Stimulated activated naive CD8-positive, alpha-beta T cell treated with anti-CD3 and anti-CD28 coated beads, Interleukin-15, Interleukin-2, amounts not matched to agents 100 ng/mL and 50 ng/mL, for 24 hours (primary cell): ENCODE data around the gene ZNF683.
"Not testable (repeated sequence)": the region's sequence is repeated elsewhere in the genome, so short reads cannot be mapped to it uniquely, and the experiment has no call there.

Experiments used
- H3K27ac Mint-ChIP-seq: one replicate; pipeline ENCODE4 v1.8.0; 2021; ENCODE audit warnings: mild to moderate bottlenecking, mixed read lengths
- H3K27me3 Mint-ChIP-seq: one replicate; pipeline ENCODE4 v1.8.0; 2021; ENCODE audit warnings: mixed read lengths
- H3K36me3 Mint-ChIP-seq: one replicate; pipeline ENCODE4 v1.8.0; 2021; ENCODE audit warnings: low read depth, mixed read lengths
- H3K4me1 Mint-ChIP-seq: one replicate; pipeline ENCODE4 v1.8.0; 2021; ENCODE audit warnings: low read depth, mixed read lengths
- H3K4me3 Mint-ChIP-seq: one replicate; pipeline ENCODE4 v1.8.0; 2021; ENCODE audit warnings: mild to moderate bottlenecking, mixed read lengths
- H3K9me3 Mint-ChIP-seq: one replicate; pipeline ENCODE4 v1.8.0; 2021; ENCODE audit warnings: mixed read lengths

Gene ZNF683

DNA sequence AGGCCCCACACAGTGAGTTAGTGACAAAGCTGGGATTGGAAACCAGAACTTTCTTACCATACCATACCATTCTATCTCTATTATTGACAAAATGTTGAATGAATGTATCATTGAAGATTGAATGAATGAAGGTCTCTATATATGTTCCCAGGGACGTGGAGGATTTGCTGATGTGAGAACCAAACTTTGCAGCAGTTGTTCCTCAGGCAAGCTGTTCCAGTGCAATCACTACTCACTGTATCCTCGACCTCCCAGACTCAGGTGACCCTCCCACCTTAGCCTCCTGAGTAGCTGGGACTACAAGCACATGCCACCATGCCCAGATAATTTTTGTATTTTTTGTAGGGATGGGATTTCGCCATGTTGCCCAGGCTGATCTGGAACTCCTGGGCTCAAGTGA, 26.5 kb upstream of the ZNF683 start:
- Mint-ChIP-seq H3K4me1 (no peaks in the 10 kb centered on the region), H3K27ac (no peak overlapping the region), H3K4me3 (no peak overlapping the region), H3K9me3 (no peaks in the 10 kb centered on the region), H3K36me3 (no peaks in the 10 kb centered on the region), H3K27me3 (peaks cover 13% of the 10 kb centered on the region)

DNA sequence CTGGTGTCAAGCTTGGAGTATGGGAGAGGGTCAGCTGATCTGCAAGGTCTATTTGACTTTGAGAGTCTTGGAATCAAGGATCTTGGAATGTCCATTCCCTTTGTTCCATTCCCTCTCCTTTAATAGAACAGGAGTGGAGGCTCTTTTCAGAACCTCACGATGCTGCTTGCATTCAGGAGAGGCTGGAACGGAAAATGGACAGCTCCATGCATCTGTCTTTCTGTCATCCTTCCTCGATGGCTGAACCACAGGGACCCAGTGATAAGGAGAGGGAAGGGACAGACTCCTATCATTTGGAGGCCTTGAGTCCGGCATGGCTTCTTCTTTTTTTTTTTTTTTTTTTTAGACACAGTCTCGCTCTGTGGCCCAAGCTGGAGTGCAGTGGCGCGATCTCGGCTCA, 23.2 kb upstream of the ZNF683 start:
- Mint-ChIP-seq H3K4me3 (no peak overlapping the region), H3K4me1 (peaks cover 12% of the 10 kb centered on the region), H3K27ac (no peak overlapping the region), H3K9me3 (no peaks in the 10 kb centered on the region), H3K36me3 (no peaks in the 10 kb centered on the region), H3K27me3 (no peaks in the 10 kb centered on the region)

GRCh38 chr1:26391450-26391849, 18.9 kb upstream of the ZNF683 start:
- peak overlapping the region; percentile 29 for H3K27ac Mint-ChIP-seq
- no peak overlapping the region for H3K4me3 Mint-ChIP-seq
- no peaks in the 10 kb centered on the region for H3K9me3 Mint-ChIP-seq
- H3K36me3 Mint-ChIP-seq, result no peaks in the 10 kb centered on the region
- H3K27me3 Mint-ChIP-seq, result no peaks in the 10 kb centered on the region
- peaks cover 42% of the 10 kb centered on the region for H3K4me1 Mint-ChIP-seq

DNA sequence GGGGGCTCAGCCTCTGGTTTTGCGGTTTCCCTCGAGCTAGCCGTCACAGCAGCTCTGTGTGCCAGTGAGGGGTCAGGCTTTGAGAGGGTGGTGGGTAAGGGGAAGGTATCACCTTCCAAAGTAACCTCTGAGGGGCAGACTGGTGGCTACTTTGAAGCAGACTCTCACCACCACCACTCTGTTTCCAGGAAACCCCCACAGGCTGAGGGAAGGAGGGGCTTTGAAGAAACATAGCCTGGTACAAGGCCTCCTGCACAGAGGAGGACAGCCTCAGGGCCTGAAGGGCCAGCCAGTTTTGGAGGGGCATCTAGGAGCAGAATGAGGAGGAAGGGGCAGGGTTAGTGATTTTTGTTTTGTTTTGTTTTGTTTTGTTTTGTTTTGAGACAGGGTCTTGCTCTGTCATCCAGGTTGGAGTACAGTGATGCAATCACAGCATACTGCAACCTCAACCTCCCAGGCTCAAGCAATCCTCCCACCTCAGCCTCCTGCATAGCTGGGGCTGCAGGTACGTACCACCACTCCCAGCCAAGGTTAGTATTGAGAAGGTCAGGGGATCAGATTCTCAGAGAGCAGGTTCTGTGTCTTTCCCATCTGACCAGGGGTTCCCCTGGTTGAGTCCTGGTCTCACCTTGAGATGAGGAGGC, 17.2 kb upstream of the ZNF683 start:
- Mint-ChIP-seq H3K4me3 (no peak overlapping the region), H3K9me3 (no peaks in the 10 kb centered on the region), H3K27ac (peak overlapping the region; percentile 8), H3K27me3 (no peaks in the 10 kb centered on the region), H3K4me1 (peaks cover 58% of the 10 kb centered on the region), H3K36me3 (no peaks in the 10 kb centered on the region)

GRCh38 chr1:26388791-26389445, 16.4 kb upstream of the ZNF683 start:
- H3K4me3 Mint-ChIP-seq, result no peak overlapping the region
- H3K36me3 Mint-ChIP-seq, result no peaks in the 10 kb centered on the region
- H3K9me3 Mint-ChIP-seq, result no peaks in the 10 kb centered on the region
- no peaks in the 10 kb centered on the region for H3K27me3 Mint-ChIP-seq
- peaks cover 66% of the 10 kb centered on the region for H3K4me1 Mint-ChIP-seq
- H3K27ac Mint-ChIP-seq, result peak overlapping the region; percentile 23

- H3K27ac Mint-ChIP-seq, result no peak overlapping the region
Observed at GRCh38 chr1:26387447-26387846, 14.9 kb upstream of the ZNF683 start.

DNA sequence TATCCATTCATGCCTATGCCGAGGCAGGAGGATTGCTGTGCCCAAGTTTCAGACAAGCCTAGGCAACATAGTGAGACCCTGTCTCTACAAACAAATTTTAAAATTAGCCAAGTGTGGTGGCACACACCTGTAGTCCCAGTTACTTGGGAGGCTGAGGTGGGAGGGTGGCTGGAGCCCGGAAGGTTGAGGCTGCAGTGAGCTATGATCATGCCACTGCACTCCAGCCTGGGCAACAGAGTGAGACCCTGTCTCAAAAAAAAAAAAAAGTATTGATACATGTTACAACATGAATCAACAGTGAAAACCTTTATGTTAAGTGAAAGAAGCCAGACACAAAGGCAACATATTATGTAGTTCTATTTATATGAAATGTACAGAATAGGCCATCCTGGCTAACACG, 12.5 kb upstream of the ZNF683 start:
- H3K9me3 Mint-ChIP-seq, H3K36me3 Mint-ChIP-seq, H3K4me3 Mint-ChIP-seq, H3K27me3 Mint-ChIP-seq, H3K27ac Mint-ChIP-seq: not testable (repeated sequence)
- H3K4me1 Mint-ChIP-seq, result peaks cover 58% of the 10 kb centered on the region

More at GRCh38 chr1:26387447-26387846, 14.9 kb upstream of the ZNF683 start:
- no peaks in the 10 kb centered on the region for H3K27me3 Mint-ChIP-seq
- H3K9me3 Mint-ChIP-seq, result no peaks in the 10 kb centered on the region
- no peak overlapping the region for H3K4me3 Mint-ChIP-seq
- H3K36me3 Mint-ChIP-seq, result no peaks in the 10 kb centered on the region
- peaks cover 68% of the 10 kb centered on the region for H3K4me1 Mint-ChIP-seq

DNA sequence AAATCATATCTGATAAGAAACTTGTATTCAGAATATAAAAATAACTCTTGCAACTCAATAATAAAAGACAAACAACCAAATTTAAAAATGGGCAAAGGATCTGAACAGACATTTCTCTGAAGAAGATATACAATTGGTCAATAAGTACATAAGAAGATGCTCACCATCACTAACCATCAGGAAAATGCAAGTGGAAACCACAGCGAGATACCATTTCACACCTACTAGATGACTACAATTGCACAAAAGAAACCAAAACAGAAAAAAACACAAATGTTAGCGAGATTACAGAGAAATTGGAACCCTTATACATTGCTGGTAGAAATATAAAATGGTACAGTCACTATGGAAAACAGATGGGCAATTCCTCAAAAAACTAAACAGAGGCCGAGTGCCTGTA, 11.5 kb upstream of the ZNF683 start:
- no peak overlapping the region for H3K27ac Mint-ChIP-seq
- H3K27me3 Mint-ChIP-seq, result no peaks in the 10 kb centered on the region
- no peaks in the 10 kb centered on the region for H3K36me3 Mint-ChIP-seq
- H3K4me1 Mint-ChIP-seq, result peaks cover 54% of the 10 kb centered on the region
- H3K9me3 Mint-ChIP-seq, result no peaks in the 10 kb centered on the region
- no peak overlapping the region for H3K4me3 Mint-ChIP-seq

GRCh38 chr1:26378879-26379251, 6.3 kb upstream of the ZNF683 start:
- peaks cover 5% of the 10 kb centered on the region for H3K9me3 Mint-ChIP-seq
- peak overlapping the region; percentile 51 for H3K4me3 Mint-ChIP-seq
- peak overlapping the region; percentile 78 for H3K27ac Mint-ChIP-seq
- no peaks in the 10 kb centered on the region for H3K36me3 Mint-ChIP-seq
- H3K4me1 Mint-ChIP-seq, result peaks cover 62% of the 10 kb centered on the region
- no peaks in the 10 kb centered on the region for H3K27me3 Mint-ChIP-seq

DNA sequence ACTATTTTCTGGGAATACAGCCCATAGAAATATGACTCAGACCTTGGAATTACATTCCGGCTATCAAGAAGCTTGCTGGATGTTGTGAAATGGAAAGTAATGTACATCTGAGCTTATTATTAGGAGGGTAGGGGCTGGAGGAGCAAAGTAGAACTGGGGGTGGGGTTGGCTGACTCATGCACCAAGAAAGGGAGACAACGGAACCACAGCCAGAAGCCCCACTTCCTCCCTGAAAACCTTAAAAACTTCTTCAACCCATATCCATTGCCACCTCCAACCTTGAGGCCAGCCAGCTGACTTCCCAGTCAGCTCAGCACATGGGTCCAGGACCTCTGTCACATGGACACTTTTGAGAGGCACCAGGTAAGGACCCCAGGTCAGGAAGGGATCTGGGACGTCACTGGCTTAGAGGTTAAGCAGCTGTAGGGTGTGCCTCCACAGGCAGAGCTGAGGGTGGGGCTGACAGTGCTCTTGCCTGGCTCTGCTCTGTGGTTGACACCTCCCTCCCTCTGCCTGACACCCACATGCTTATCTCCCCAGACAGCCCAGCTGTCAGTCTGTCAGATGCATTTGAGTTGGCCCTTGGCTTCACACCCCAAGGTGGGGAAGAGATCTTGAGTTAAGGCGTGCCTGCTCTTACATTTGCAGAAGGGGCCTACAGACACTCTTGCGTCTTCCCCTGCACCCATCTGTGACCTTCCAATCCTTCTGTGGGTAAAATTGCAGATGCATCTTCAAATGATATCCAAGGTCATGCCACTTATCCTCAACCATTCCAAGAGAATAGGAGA, 5.7 kb upstream of the ZNF683 start:
- H3K27ac Mint-ChIP-seq, result peak overlapping the region; percentile 78
- H3K27me3 Mint-ChIP-seq, result no peaks in the 10 kb centered on the region
- H3K4me3 Mint-ChIP-seq, result peak overlapping the region; percentile 51
- H3K4me1 Mint-ChIP-seq, result peaks cover 67% of the 10 kb centered on the region
- no peaks in the 10 kb centered on the region for H3K36me3 Mint-ChIP-seq
- peaks cover 5% of the 10 kb centered on the region for H3K9me3 Mint-ChIP-seq

GRCh38 chr1:26376050-26376449, 3.5 kb upstream of the ZNF683 start:
- Mint-ChIP-seq H3K4me3 (no peak overlapping the region), H3K36me3 (peaks cover 1% of the 10 kb centered on the region), H3K9me3 (peaks cover 5% of the 10 kb centered on the region), H3K27me3 (no peaks in the 10 kb centered on the region), H3K27ac (peak overlapping the region; percentile 52), H3K4me1 (peaks cover 89% of the 10 kb centered on the region)

- Mint-ChIP-seq H3K9me3 (peaks cover 5% of the 10 kb centered on the region), H3K4me3 (peak overlapping the region; percentile 42), H3K4me1 (peaks cover 96% of the 10 kb centered on the region), H3K27me3 (no peaks in the 10 kb centered on the region), H3K36me3 (peaks cover 5% of the 10 kb centered on the region), H3K27ac (peak overlapping the region; percentile 78)
Observed at GRCh38 chr1:26375081-26375480, 2.5 kb upstream of the ZNF683 start.

DNA sequence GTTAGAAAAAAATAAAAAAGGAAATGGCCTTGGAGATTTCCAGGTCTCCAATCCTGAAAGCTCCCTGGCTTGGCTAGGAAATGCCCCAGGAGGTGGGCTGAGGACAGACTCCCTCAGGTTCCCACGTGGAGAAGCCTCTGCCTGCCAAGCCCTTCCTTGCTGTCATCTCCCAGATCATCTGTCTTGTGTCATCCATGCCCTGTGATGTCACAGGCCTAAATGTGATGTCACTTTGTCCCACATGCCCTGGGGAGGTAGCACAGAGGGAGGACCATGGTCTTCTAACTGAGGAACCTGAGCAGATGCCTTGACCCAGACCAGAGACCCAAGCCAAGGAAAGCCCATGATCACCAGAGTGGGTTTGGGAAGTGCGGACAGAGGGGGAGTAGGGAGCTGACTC, 1.8 kb upstream of the ZNF683 start:
- not testable (repeated sequence) for H3K36me3 Mint-ChIP-seq, H3K9me3 Mint-ChIP-seq, H3K27me3 Mint-ChIP-seq
- H3K4me3 Mint-ChIP-seq, result peak overlapping the region; percentile 51
- H3K4me1 Mint-ChIP-seq, result peaks cover 98% of the 10 kb centered on the region
- H3K27ac Mint-ChIP-seq, result peak overlapping the region; percentile 78

DNA sequence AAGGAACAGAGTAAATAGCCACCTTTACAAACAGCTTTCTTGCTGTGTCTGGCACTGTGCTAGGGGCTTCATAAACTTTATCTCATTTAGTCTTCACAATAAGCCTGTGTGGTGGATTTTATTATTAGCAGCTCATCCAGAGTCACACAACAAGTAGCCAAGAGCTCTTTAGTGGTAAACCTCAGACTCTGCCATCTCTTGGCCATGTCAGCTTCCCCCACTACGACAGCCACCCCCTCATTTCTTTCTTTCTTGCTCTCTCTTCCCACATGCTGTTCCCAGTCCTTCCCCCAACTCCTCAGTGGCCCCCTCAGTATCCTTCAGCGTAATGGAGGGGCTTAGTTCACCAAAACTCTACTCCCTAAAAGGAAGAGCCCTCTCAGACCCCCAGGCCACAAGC, 1.2 kb upstream of the ZNF683 start:
- Mint-ChIP-seq H3K4me3 (peak overlapping the region; percentile 51), H3K27ac (peak overlapping the region; percentile 78), H3K4me1 (peaks cover 92% of the 10 kb centered on the region), H3K36me3 (peaks cover 5% of the 10 kb centered on the region), H3K27me3 (no peaks in the 10 kb centered on the region), H3K9me3 (peaks cover 5% of the 10 kb centered on the region)

DNA sequence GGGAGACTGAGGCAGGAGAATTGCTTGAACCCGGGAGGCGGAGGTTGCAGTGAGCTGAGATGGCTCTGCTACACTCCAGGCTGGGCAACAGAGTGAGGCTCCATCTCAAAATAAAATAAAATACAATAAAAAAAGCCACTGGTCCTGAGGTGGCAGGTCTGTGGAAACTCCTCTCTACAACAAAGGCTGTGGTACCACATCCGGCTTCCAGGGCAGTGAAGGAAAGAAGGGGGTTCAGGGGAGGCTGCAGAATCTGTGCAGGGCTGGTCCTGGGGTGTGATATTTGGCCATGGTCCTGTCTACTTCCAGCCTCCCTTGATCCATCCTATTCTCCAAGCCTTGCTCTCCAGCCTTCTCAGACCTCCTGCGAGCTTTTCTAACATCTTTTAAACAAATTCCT, 731 bp upstream of the ZNF683 start:
- Mint-ChIP-seq H3K4me1 (peaks cover 87% of the 10 kb centered on the region), H3K27me3 (no peaks in the 10 kb centered on the region), H3K4me3 (peak overlapping the region; percentile 51), H3K36me3 (peaks cover 5% of the 10 kb centered on the region), H3K27ac (peak overlapping the region; percentile 78), H3K9me3 (peaks cover 5% of the 10 kb centered on the region)
